Endothelial cell of umbilical vein (primary cell): ENCODE results near the gene LAMTOR5. TPM values are rescaled to one million over a fixed set of nuclear protein-coding genes. Genes with fewer than 3 reads are reported as not detected.

Experiments
- BruUV-seq: library from RNA; stranded (reverse); fragments of 400-500 nt; replicated peaks from 2 replicates; lab custom pipeline; 2021; lab: Mats Ljungman, UMichigan
- CTCF ChIA-PET: fragments of 300-600, 350-600 bp; sonication (Branson Sonifier 250); formaldehyde crosslinking; loops from one replicate; lab custom pipeline; 2021; ENCODE audit warnings: antibody characterized with exemption, inconsistent platforms; lab: Charles Lee
- POLR2A ChIA-PET: fragments of 300-600, 350-600 bp; sonication (Branson Sonifier 250); formaldehyde crosslinking; loops from one replicate; lab custom pipeline; 2021; ENCODE audit warnings: antibody characterized with exemption, inconsistent platforms; lab: Charles Lee
- DNase-seq: peaks from one replicate; pipeline ENCODE4 v3.0.0-alpha.2; 2011; ENCODE audit warnings: low read depth, low spot score
- FAIRE-seq: peaks from 2 replicates; lab custom pipeline; 2011; peaks lifted over from hg19 to GRCh38; lab: Jason Lieb, UNC
- H2AFZ ChIP-seq: 2 replicates; pipeline ENCODE4 v1.6.0; 2012; ENCODE audit warnings: low read depth, low read length, control low read depth, inconsistent platforms
- H3K27ac ChIP-seq: 2 replicates; pipeline ENCODE4 v1.5.1; 2011; ENCODE audit warnings: low read depth, mild to moderate bottlenecking, control low read depth, low read length, moderate library complexity; ENCODE audit not compliant: insufficient read depth
- H3K27me3 ChIP-seq, 2 experiments: 2 replicates each; pipeline versions ENCODE4 v1.6.0 to v1.6.1; 2011; ENCODE audit warnings: low read length in 2 of 2, mixed read lengths in 1 of 2; ENCODE audit not compliant: control insufficient read depth in 2 of 2, insufficient read depth in 2 of 2
- H3K36me3 ChIP-seq, 2 experiments: 2 replicates in 1 of 2; 3 replicates in 1 of 2; pipeline ENCODE4 v1.5.1; 2011; ENCODE audit warnings: low read length in 2 of 2, mild to moderate bottlenecking in 1 of 2, moderate library complexity in 1 of 2; ENCODE audit not compliant: control insufficient read depth in 2 of 2, insufficient read depth in 2 of 2; ENCODE audit errors: extremely low read depth in 1 of 2
- H3K4me1 ChIP-seq: 3 replicates; pipeline ENCODE4 v1.5.1; 2011; ENCODE audit warnings: mild to moderate bottlenecking, low read length; ENCODE audit not compliant: control insufficient read depth, insufficient read depth; ENCODE audit errors: extremely low read depth
- H3K4me2 ChIP-seq: 2 replicates; pipeline ENCODE4 v1.6.1; 2011; ENCODE audit warnings: low read length, control low read depth, mixed read lengths; ENCODE audit not compliant: insufficient read depth
- H3K4me3 ChIP-seq, 3 experiments: fragments of 200-600 bp in 1 of 3; sonication (generic), shearing (Covaris generic) in 1 of 3; replicated peaks in 1 of 3; 2 replicates each; pipeline ENCODE4 v1.5.1; 2011 to 2016; ENCODE audit warnings: control low read depth in 3 of 3, low read length in 3 of 3, mild to moderate bottlenecking in 2 of 3, inconsistent platforms in 1 of 3, low read depth in 1 of 3, moderate library complexity in 1 of 3; ENCODE audit not compliant: insufficient read depth in 1 of 3
- H3K79me2 ChIP-seq: 2 replicates; pipeline ENCODE4 v1.6.0; 2012; ENCODE audit warnings: low read length, inconsistent platforms; ENCODE audit not compliant: control insufficient read depth, insufficient read depth
- H3K9ac ChIP-seq: replicated peaks from 2 replicates; pipeline ENCODE3; 2011; ENCODE audit warnings: low read length, control low read depth; ENCODE audit not compliant: insufficient read depth; ENCODE audit errors: extremely low read depth
- H3K9me1 ChIP-seq: replicated peaks from 3 replicates; pipeline ENCODE4 v1.6.0; 2011; ENCODE audit warnings: mild to moderate bottlenecking, low read length; ENCODE audit not compliant: control insufficient read depth, insufficient read depth; ENCODE audit errors: extremely low read depth
- H3K9me3 ChIP-seq: replicated peaks from 2 replicates; pipeline ENCODE4 v1.5.1; 2012; ENCODE audit warnings: low read length, inconsistent platforms; ENCODE audit not compliant: control insufficient read depth, insufficient read depth
- H4K20me1 ChIP-seq: replicated peaks from 2 replicates; pipeline ENCODE3; 2011; ENCODE audit warnings: mild to moderate bottlenecking, low read length; ENCODE audit not compliant: control insufficient read depth, insufficient read depth; ENCODE audit errors: extremely low read depth
- CTCF ChIP-seq, 2 donors: IDR thresholded peaks; 1 replicate in 1 of 2; 2 replicates in 1 of 2; pipeline ENCODE4 v1.5.1; 2011; ENCODE audit warnings: low read length in 2 of 2, mild to moderate bottlenecking in 2 of 2, moderate library complexity in 2 of 2, control low read depth in 1 of 2, inconsistent platforms in 1 of 2, low read depth in 1 of 2; ENCODE audit not compliant: insufficient read depth in 1 of 2; ENCODE audit errors: extremely low read depth in 1 of 2
- EZH2 ChIP-seq: IDR thresholded peaks from 2 replicates; pipeline ENCODE4 v1.6.1; 2012; ENCODE audit warnings: borderline replicate concordance, low read depth, mild to moderate bottlenecking, moderate library complexity, low read length, inconsistent platforms; ENCODE audit not compliant: severe bottlenecking
- FOS ChIP-seq: IDR thresholded peaks from 2 replicates; pipeline ENCODE4 v1.6.1; 2011; ENCODE audit warnings: mild to moderate bottlenecking, low read length, moderate library complexity, borderline replicate concordance; ENCODE audit not compliant: insufficient read depth
- GATA2 ChIP-seq: IDR thresholded peaks from 2 replicates; pipeline ENCODE4 v1.7.0; 2011; ENCODE audit warnings: low read depth, mild to moderate bottlenecking, moderate library complexity, mixed read lengths, low read length; ENCODE audit not compliant: insufficient read length, insufficient read depth
- JUN ChIP-seq: IDR thresholded peaks from 2 replicates; pipeline ENCODE4 v1.6.1; 2011; ENCODE audit warnings: borderline replicate concordance, low read depth; ENCODE audit not compliant: insufficient read length, insufficient read depth
- MAX ChIP-seq: IDR thresholded peaks from 2 replicates; pipeline ENCODE4 v1.6.1; 2011; ENCODE audit not compliant: insufficient read depth, insufficient read length
- MYC ChIP-seq: IDR thresholded peaks from one replicate; pipeline ENCODE4 v1.6.1; 2011; ENCODE audit warnings: mild to moderate bottlenecking, low read depth, low read length
- POLR2A ChIP-seq: IDR thresholded peaks from 2 replicates; pipeline ENCODE4 v1.6.1; 2012; ENCODE audit warnings: low read depth, mild to moderate bottlenecking, control low read depth, low read length
- POLR2AphosphoS5 ChIP-seq: IDR thresholded peaks from 2 replicates; pipeline ENCODE4 v1.6.1; 2012; ENCODE audit warnings: low read depth, mild to moderate bottlenecking, control low read depth, low read length, moderate library complexity; ENCODE audit not compliant: insufficient read depth
- dilution Hi-C: fragments of 300-500 bp; cut with MboI; formaldehyde crosslinking; loops from one replicate; pipeline ENCODE4 v1.15.0; 2019; ENCODE audit warnings: low sequenced_read_pairs; ENCODE audit not compliant: extremely low pct_ligation_motif_present
- intact Hi-C: fragments of 100-400 bp; cut with micrococcal nuclease; formaldehyde crosslinking; loops from one replicate; pipeline ENCODE4 v1.10.0; 2022
- polyA plus RNA-seq, 4 experiments: library from polyadenylated mRNA; depleted of rRNA in 3 of 4; stranded (reverse) in 3 of 4; unstranded in 1 of 4; fragments of >200 nt; gene quantifications; 2 replicates each; pipeline versions ENCODE4 v1.2.1 to v1.2.3, GENCODE V29; 2011 to 2012; ENCODE audit warnings: missing spikeins in 1 of 4
- total RNA-seq: library from RNA; stranded (reverse); gene quantifications from 2 replicates; pipeline ENCODE4 v1.2.3, GENCODE V29; 2021

Gene LAMTOR5
- total and polyA plus RNA-seq, 2 donors (not counting 3 experiments of a cell fraction or from before 2014, with no cell fraction given): 150 to 503 TPM

GRCh38 chr1:110360431-110360830 lies 47.1 kb downstream of the LAMTOR5 start:
- H3K4me1 ChIP-seq: no peaks in the 10 kb centered on the region
- no peaks in the 10 kb centered on the region for H3K27me3 ChIP-seq
- H3K79me2 ChIP-seq: peaks cover 44% of the 10 kb centered on the region
- H3K36me3 ChIP-seq: peaks cover 0 to 9% of the 10 kb centered on the region in 2 experiments
- DNase-seq (no peak), FAIRE-seq (no peak)
- no peak overlapping the region for H3K4me2 ChIP-seq
- TF ChIP-seq MYC (no peak), CTCF (IDR thresholded peaks at IDR 0.05; ENCODE audit: extremely low read depth in 1 of 2, insufficient read depth in 1 of 2, low read depth in 1 of 2, low read length in 2 of 2) (no peak), EZH2 (no peak), JUN (no peak), FOS (no peak), POLR2AphosphoS5 (no peak), MAX (no peak), GATA2 (no peak), POLR2A (no peak)
- POLR2A ChIA-PET: no interaction called here
- no peaks in the 10 kb centered on the region for H3K9me1 ChIP-seq
- H3K9ac ChIP-seq: no peak overlapping the region
- H2AFZ ChIP-seq: no peak overlapping the region
- H3K9me3 ChIP-seq: no peaks in the 10 kb centered on the region
- intact Hi-C loops: no loop called here
- H3K27ac ChIP-seq: no peak overlapping the region
- CTCF ChIA-PET: interaction anchor here (1.0 to 1.9 kb wide), 6 partner anchors 11 to 153 kb away, joined by 3 to 6 read pairs (median 4); no protein-coding TSS in a partner anchor
- BruUV-seq: no TSS peak
- no peak overlapping the region for H3K4me3 ChIP-seq
- dilution Hi-C loops: no loop called here
- H4K20me1 ChIP-seq: peaks cover 2% of the 10 kb centered on the region
